VCaP (cell line): ENCODE results near the gene SYNCRIP.
"Not testable (repeated sequence)": the region's sequence is repeated elsewhere in the genome, so short reads cannot be mapped to it uniquely, and the experiment has no call there.

Source experiments
- H3K27ac ChIP-seq: fragments of 450-650 bp; 2 replicates; pipeline ENCODE4 v1.5.1; 2017
- CTCF ChIP-seq: fragments of 450-650 bp; conservative IDR thresholded peaks from 2 replicates; pipeline ENCODE4 v1.5.1; 2017; ENCODE audit warnings: mild to moderate bottlenecking, moderate library complexity

SYNCRIP gene

GRCh38 chr6:85642774-85643536 is at the start of gene SYNCRIP:
SYNCRIP (minus strand) TSS chr6:85642886; CDS start chr6:85641439, 1,447 bp downstream.
- no peak for TF ChIP-seq CTCF
- peak within 1 kb of the TSS; percentile 99 for H3K27ac ChIP-seq

- TF ChIP-seq CTCF, result no peak
Measured at GRCh38 chr6:85691478-85691877, 48.8 kb upstream of the SYNCRIP start.

GRCh38 chr6:85690071-85690470 is 47.4 kb upstream of the SYNCRIP start:
- no peak for TF ChIP-seq CTCF
- no peak overlapping the region for H3K27ac ChIP-seq

More at GRCh38 chr6:85691478-85691877, 48.8 kb upstream of the SYNCRIP start:
- H3K27ac ChIP-seq, result no peak overlapping the region

- no peak for TF ChIP-seq CTCF
Measured at GRCh38 chr6:85685713-85686112, 43.0 kb upstream of the SYNCRIP start.

GRCh38 chr6:85684809-85685171 is 42.1 kb upstream of the SYNCRIP start:
- no peak overlapping the region for H3K27ac ChIP-seq
- TF ChIP-seq CTCF, result no peak

More at GRCh38 chr6:85685713-85686112, 43.0 kb upstream of the SYNCRIP start:
- no peak overlapping the region for H3K27ac ChIP-seq

- no peak for TF ChIP-seq CTCF
- no peak overlapping the region for H3K27ac ChIP-seq
Measured at GRCh38 chr6:85684133-85684808, 41.6 kb upstream of the SYNCRIP start.

GRCh38 chr6:85681899-85682298 is 39.2 kb upstream of the SYNCRIP start:
- not testable (repeated sequence) for H3K27ac ChIP-seq

- H3K27ac ChIP-seq, result peak overlapping the region; percentile 81; the same call in 1 of the 2 replicates
- no peak for TF ChIP-seq CTCF
Measured at GRCh38 chr6:85680388-85680787, 37.7 kb upstream of the SYNCRIP start.
